HG02642 (cell line): ENCODE data around the gene CFDP1.

Experiments used
- ATAC-seq: cut with Tn5 transposase; IDR thresholded peaks from one replicate; pipeline ENCODE4 v1.9.1; 2021; ENCODE audit warnings: mild to moderate bottlenecking; ENCODE audit not compliant: unreplicated experiment, poor library complexity

The CFDP1 gene

GRCh38 chr16:75415169-75415905 lies 18.0 kb downstream of the CFDP1 start:
- ATAC-seq, result no peak

GRCh38 chr16:75413951-75414350 lies 19.4 kb downstream of the CFDP1 start:
- no peak for ATAC-seq

GRCh38 chr16:75406943-75407342 lies 26.4 kb downstream of the CFDP1 start:
- no peak for ATAC-seq

- no peak for ATAC-seq
Measured at GRCh38 chr16:75402821-75403475, 30.4 kb downstream of the CFDP1 start.

- no peak for ATAC-seq
Measured at GRCh38 chr16:75402159-75402820, 31.0 kb downstream of the CFDP1 start.

- no peak for ATAC-seq
Measured at GRCh38 chr16:75401691-75402090, 31.6 kb downstream of the CFDP1 start.

- no peak for ATAC-seq
Measured at GRCh38 chr16:75398333-75398732, 35.0 kb downstream of the CFDP1 start.

GRCh38 chr16:75394941-75395340 lies 38.4 kb downstream of the CFDP1 start:
- no peak for ATAC-seq

- no peak for ATAC-seq
Measured at GRCh38 chr16:75392906-75393305, 40.4 kb downstream of the CFDP1 start.

GRCh38 chr16:75390926-75391653 lies 42.2 kb downstream of the CFDP1 start:
- ATAC-seq, result no peak

- ATAC-seq, result no peak
Measured at GRCh38 chr16:75389096-75389690, 44.1 kb downstream of the CFDP1 start.

- no peak for ATAC-seq
Measured at GRCh38 chr16:75387951-75388350, 45.4 kb downstream of the CFDP1 start.

GRCh38 chr16:75385507-75386152 lies 47.7 kb downstream of the CFDP1 start:
- no peak for ATAC-seq

GRCh38 chr16:75383141-75383540 lies 50.2 kb downstream of the CFDP1 start:
- ATAC-seq, result no peak

- ATAC-seq, result no peak
Measured at GRCh38 chr16:75382611-75383010, 50.7 kb downstream of the CFDP1 start.

- ATAC-seq, result no peak
Measured at GRCh38 chr16:75380870-75381269, 52.4 kb downstream of the CFDP1 start.

- peak; percentile 84 for ATAC-seq
Measured at GRCh38 chr16:75379911-75380847, 53.1 kb downstream of the CFDP1 start.

GRCh38 chr16:75379339-75379738 lies 54.0 kb downstream of the CFDP1 start:
- ATAC-seq, result peak; percentile 56

- no peak for ATAC-seq
Measured at GRCh38 chr16:75378616-75379015, 54.7 kb downstream of the CFDP1 start.
